HG02973 (cell line): Measurements from ENCODE around the gene CYP27B1.

ENCODE experiments used
- ATAC-seq: cut with Tn5 transposase; IDR thresholded peaks from one replicate; pipeline ENCODE4 v1.9.1; 2021; ENCODE audit warnings: moderate library complexity; ENCODE audit not compliant: unreplicated experiment

Gene CYP27B1

GRCh38 chr12:57751788-57752667 is 14.8 kb downstream of the CYP27B1 start, which contains the start of gene CDK4:
Gene CDK4, minus strand, starts transcription at chr12:57752310. Its CDS starts 593 bp downstream, at chr12:57751717.
- ATAC-seq, result peak; percentile 66

GRCh38 chr12:57751432-57751787 is 15.5 kb downstream of the CYP27B1 start:
- no peak for ATAC-seq

- no peak for ATAC-seq
These were observed 16.1 kb downstream of the CYP27B1 start for GRCh38 chr12:57750561-57751431.

- ATAC-seq, result no peak
These were observed 17.8 kb downstream of the CYP27B1 start for GRCh38 chr12:57749061-57749460.

GRCh38 chr12:57746025-57746424 is 20.9 kb downstream of the CYP27B1 start:
- ATAC-seq, result no peak

- ATAC-seq, result no peak
These were observed 21.4 kb downstream of the CYP27B1 start for GRCh38 chr12:57745485-57745881.

- peak; percentile 68 for ATAC-seq
These were observed 21.9 kb downstream of the CYP27B1 start, which contains the start of gene TSPAN31 for GRCh38 chr12:57744777-57745484. Gene TSPAN31, plus strand, starts transcription at chr12:57745039. Its CDS starts 116 bp downstream, at chr12:57745155.

GRCh38 chr12:57744194-57744776 is 22.6 kb downstream of the CYP27B1 start:
- ATAC-seq, result peak; percentile 36

GRCh38 chr12:57743769-57744168 is 23.1 kb downstream of the CYP27B1 start:
- no peak for ATAC-seq

GRCh38 chr12:57741844-57742738 is 24.8 kb downstream of the CYP27B1 start:
- peak; percentile 48 for ATAC-seq

DNA sequence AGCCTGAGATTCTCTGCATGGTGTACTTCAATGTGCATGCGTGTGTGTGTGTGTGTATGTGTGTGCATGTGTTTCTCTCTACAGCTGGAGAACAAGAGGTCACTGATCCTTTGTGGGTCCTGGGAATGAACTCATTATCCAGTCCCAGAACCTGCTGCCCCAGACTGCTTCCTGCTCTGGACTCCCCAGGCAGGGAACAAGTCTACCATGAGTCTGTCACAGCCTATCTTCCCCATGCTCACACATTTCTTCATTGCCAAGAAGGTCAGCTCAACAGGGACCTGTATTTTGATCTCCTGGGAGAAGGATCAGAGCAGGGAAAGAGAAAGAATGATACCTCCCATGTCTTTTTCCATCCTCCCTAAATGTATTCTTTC is 25.5 kb downstream of the CYP27B1 start:
- no peak for ATAC-seq

DNA sequence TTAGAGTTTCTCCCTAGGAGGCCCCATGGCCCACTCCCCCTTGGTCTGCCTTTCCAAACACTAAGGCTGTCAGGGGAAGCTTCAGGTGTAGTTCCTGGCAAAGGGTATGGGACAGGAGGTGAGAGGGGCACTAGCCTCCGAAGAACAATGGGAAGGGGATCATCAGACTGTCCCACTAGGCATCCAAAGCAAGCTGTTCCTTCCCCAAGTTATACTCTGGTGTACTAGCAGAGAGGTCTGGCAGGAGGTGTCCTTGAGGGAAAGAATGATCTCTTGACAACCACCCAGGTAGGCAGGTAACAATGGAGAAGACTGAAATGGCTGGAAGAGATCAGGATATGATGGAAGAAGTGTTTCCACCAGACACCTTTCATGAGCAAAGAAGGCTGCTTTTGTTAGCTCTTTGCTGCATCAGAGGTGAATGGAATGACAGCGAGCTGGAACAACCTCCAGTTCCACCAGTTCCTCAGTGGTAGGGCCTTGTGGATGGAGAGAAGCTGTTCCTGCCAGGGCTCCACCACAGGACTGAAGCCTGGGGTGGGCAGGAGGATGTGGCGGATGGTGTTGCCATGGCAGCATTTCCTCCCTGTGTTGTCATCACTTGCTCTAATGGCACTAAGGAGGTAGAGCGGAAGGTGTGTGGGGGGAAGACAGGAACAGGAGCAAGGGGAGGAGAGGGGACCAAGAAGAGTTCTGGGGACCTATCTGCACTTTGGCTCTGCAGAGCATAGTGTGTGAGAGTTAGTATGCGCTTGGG is 26.0 kb downstream of the CYP27B1 start:
- ATAC-seq, result peak; percentile 55

- no peak for ATAC-seq
These were observed 26.9 kb downstream of the CYP27B1 start for GRCh38 chr12:57739914-57740538.

GRCh38 chr12:57739387-57739786 is 27.5 kb downstream of the CYP27B1 start:
- no peak for ATAC-seq

- ATAC-seq, result no peak
These were observed 28.1 kb downstream of the CYP27B1 start, which contains the start of gene AGAP2 for GRCh38 chr12:57738661-57739237. Gene AGAP2, minus strand, starts transcription at chr12:57738742. Its CDS starts 496 bp downstream, at chr12:57738246.

GRCh38 chr12:57737467-57738460 is 29.1 kb downstream of the CYP27B1 start:
- ATAC-seq, result no peak
